ENCODE data around the gene RBM10.

Gene RBM10

GRCh38 chrX:47169726-47170515 lies 24.9 kb downstream of the RBM10 start:
- Histone ChIP-seq H3K27ac (no peak overlapping the region), H3K4me3 (ENCODE audit: low read depth, low read length) (no peak overlapping the region), H3K36me3 (replicated peaks) (peaks cover 8% of the 10 kb centered on the region), H3K27me3 (replicated peaks) (no peaks in the 10 kb centered on the region)
- no peak for DNase-seq
- in situ Hi-C loops (cut with HindIII; ENCODE audit: low pct_ligation_motif_present, low sequenced_read_pairs), result no loop called here
- no peak for TF ChIP-seq CTCF (IDR thresholded peaks at IDR 0.05; ENCODE audit: low read depth, low read length, missing control alignments)

- H3K27me3 ChIP-seq (replicated peaks), result no peaks in the 10 kb centered on the region
- H3K36me3 ChIP-seq (replicated peaks), result peaks cover 8% of the 10 kb centered on the region
- in situ Hi-C loops (cut with HindIII; ENCODE audit: low pct_ligation_motif_present, low sequenced_read_pairs), result no loop called here
- no peak overlapping the region for H3K4me3 ChIP-seq (ENCODE audit: low read depth, low read length)
- TF ChIP-seq CTCF (IDR thresholded peaks at IDR 0.05; ENCODE audit: low read depth, low read length, missing control alignments), result no peak
- no peak overlapping the region for H3K27ac ChIP-seq
- DNase-seq, result no peak
Observed at GRCh38 chrX:47170861-47171692, 26.1 kb downstream of the RBM10 start.

- in situ Hi-C loops (cut with HindIII; ENCODE audit: low pct_ligation_motif_present, low sequenced_read_pairs), result no loop called here
Observed at GRCh38 chrX:47171996-47172395, 27.0 kb downstream of the RBM10 start.

GRCh38 chrX:47172549-47172948 lies 27.5 kb downstream of the RBM10 start:
- TF ChIP-seq CTCF (IDR thresholded peaks at IDR 0.05; ENCODE audit: low read depth, low read length, missing control alignments), result no peak
- in situ Hi-C loops (cut with HindIII; ENCODE audit: low pct_ligation_motif_present, low sequenced_read_pairs), result no loop called here
- Histone ChIP-seq H3K4me3 (ENCODE audit: low read depth, low read length) (no peak overlapping the region), H3K27ac (no peak overlapping the region), H3K36me3 (replicated peaks) (peaks cover 17% of the 10 kb centered on the region), H3K27me3 (replicated peaks) (no peaks in the 10 kb centered on the region)
- DNase-seq, result no peak

More at GRCh38 chrX:47171996-47172395, 27.0 kb downstream of the RBM10 start:
- no peaks in the 10 kb centered on the region for H3K27me3 ChIP-seq (replicated peaks)
- DNase-seq, result no peak
- H3K27ac ChIP-seq, result no peak overlapping the region
- H3K4me3 ChIP-seq (ENCODE audit: low read depth, low read length), result no peak overlapping the region
- TF ChIP-seq CTCF (IDR thresholded peaks at IDR 0.05; ENCODE audit: low read depth, low read length, missing control alignments), result no peak
- peaks cover 15% of the 10 kb centered on the region for H3K36me3 ChIP-seq (replicated peaks)

GRCh38 chrX:47172971-47173792 lies 28.2 kb downstream of the RBM10 start:
- Histone ChIP-seq H3K27me3 (replicated peaks) (no peaks in the 10 kb centered on the region), H3K4me3 (ENCODE audit: low read depth, low read length) (no peak overlapping the region), H3K36me3 (replicated peaks) (peaks cover 21% of the 10 kb centered on the region), H3K27ac (no peak overlapping the region)
- DNase-seq, result no peak
- in situ Hi-C loops (cut with HindIII; ENCODE audit: low pct_ligation_motif_present, low sequenced_read_pairs), result no loop called here
- TF ChIP-seq CTCF (IDR thresholded peaks at IDR 0.05; ENCODE audit: low read depth, low read length, missing control alignments), result no peak

Data from brain microvascular endothelial cell (primary cell).